IMR-90 (cell line): ENCODE measurements around the gene RAVER2. TPM values are rescaled to one million over a fixed set of nuclear protein-coding genes. Genes with fewer than 3 reads are reported as not detected.

ENCODE experiments used
- ATAC-seq: fragments of 200-7000 bp; cut with Tn5 transposase; 2 replicates; pipeline ENCODE4 v1.9.1; 2020; ENCODE audit warnings: low read depth, mild to moderate bottlenecking, moderate library complexity
- BruUV-seq: library from RNA; stranded (reverse); fragments of 400-500 nt; replicated peaks from 2 replicates; lab custom pipeline; 2021; lab: Mats Ljungman, UMichigan
- CTCF ChIA-PET: fragments of 300-600 bp; formaldehyde crosslinking; extraction: SDS; loops from one replicate; lab custom pipeline; 2021; ENCODE audit warnings: antibody characterized with exemption; lab: Yijun Ruan, JAX
- POLR2A ChIA-PET: fragments of 300-600 bp; sonication (Branson Sonifier 250); formaldehyde crosslinking; loops from one replicate; lab custom pipeline; 2022; ENCODE audit warnings: antibody characterized with exemption; ENCODE audit not compliant: unreplicated experiment; lab: Charles Lee
- DNase-seq: peaks from one replicate; pipeline ENCODE4 v3.0.0; 2013
- H2AFZ ChIP-seq: replicated peaks from 2 replicates; pipeline ENCODE3; 2013; ENCODE audit warnings: low read length, mild to moderate bottlenecking; ENCODE audit not compliant: poor library complexity
- H2AK5ac ChIP-seq: 2 replicates; pipeline ENCODE4 v1.6.1; 2013; ENCODE audit warnings: low read depth, low read length, inconsistent platforms
- H2AK9ac ChIP-seq: replicated peaks from 2 replicates; pipeline ENCODE3; 2013; ENCODE audit warnings: mild to moderate bottlenecking, low read depth, low read length, moderate library complexity; ENCODE audit not compliant: poor library complexity
- H2BK120ac ChIP-seq: 2 replicates; pipeline ENCODE4 v1.6.1; 2013; ENCODE audit warnings: low read depth, low read length, inconsistent platforms
- H2BK15ac ChIP-seq: 3 replicates; pipeline ENCODE4 v1.6.1; 2013; ENCODE audit warnings: low read depth, low read length, inconsistent platforms
- H2BK20ac ChIP-seq: 2 replicates; pipeline ENCODE4 v1.6.1; 2013; ENCODE audit warnings: low read depth, mild to moderate bottlenecking, inconsistent platforms, low read length, moderate library complexity
- H2BK5ac ChIP-seq: 2 replicates; pipeline ENCODE4 v1.6.1; 2013; ENCODE audit warnings: mild to moderate bottlenecking, low read depth, low read length, inconsistent platforms; ENCODE audit not compliant: poor library complexity, severe bottlenecking
- H3K14ac ChIP-seq: replicated peaks from 2 replicates; pipeline ENCODE4 v1.6.1; 2013; ENCODE audit warnings: low read depth, low read length, inconsistent platforms
- H3K18ac ChIP-seq: 2 replicates; pipeline ENCODE4 v1.6.1; 2013; ENCODE audit warnings: low read depth, low read length, control low read depth
- H3K23ac ChIP-seq: 2 replicates; pipeline ENCODE4 v1.6.1; 2013; ENCODE audit warnings: low read depth, low read length, inconsistent platforms
- H3K27ac ChIP-seq: 2 replicates; pipeline ENCODE4 v1.5.1; 2013; ENCODE audit warnings: mild to moderate bottlenecking, control low read depth, low read length; ENCODE audit not compliant: insufficient read depth
- H3K27me3 ChIP-seq: 2 replicates; pipeline ENCODE4 v1.6.1; 2013; ENCODE audit warnings: low read length; ENCODE audit not compliant: control insufficient read depth, insufficient read depth
- H3K36me3 ChIP-seq: 2 replicates; pipeline ENCODE4 v1.6.1; 2013; ENCODE audit warnings: low read length, mixed read lengths; ENCODE audit not compliant: control insufficient read depth, insufficient read depth
- H3K4ac ChIP-seq: 2 replicates; pipeline ENCODE4 v1.6.1; 2013; ENCODE audit warnings: low read depth, low read length, inconsistent platforms
- H3K4me1 ChIP-seq: 2 replicates; pipeline ENCODE4 v1.6.1; 2013; ENCODE audit warnings: low read length, mixed read lengths; ENCODE audit not compliant: control insufficient read depth, insufficient read depth
- H3K4me2 ChIP-seq: 2 replicates; pipeline ENCODE4 v1.6.1; 2013; ENCODE audit warnings: low read depth, mild to moderate bottlenecking, control low read depth, low read length, moderate library complexity
- H3K4me3 ChIP-seq: 2 replicates; pipeline ENCODE4 v1.5.1; 2013; ENCODE audit warnings: low read depth, mild to moderate bottlenecking, control low read depth, low read length, moderate library complexity; ENCODE audit not compliant: insufficient read depth
- H3K56ac ChIP-seq: 2 replicates; pipeline ENCODE4 v1.6.1; 2013; ENCODE audit warnings: low read length, inconsistent platforms; ENCODE audit not compliant: insufficient read depth; ENCODE audit errors: extremely low read depth
- H3K79me1 ChIP-seq, 2 experiments: 2 replicates each; pipeline ENCODE4 v1.6.1; 2013; ENCODE audit warnings: low read length in 2 of 2, inconsistent platforms in 1 of 2, low read depth in 1 of 2
- H3K9ac ChIP-seq: 2 replicates; pipeline ENCODE4 v1.6.1; 2013; ENCODE audit warnings: low read depth, low read length, control low read depth
- H3K9me1 ChIP-seq: 2 replicates; pipeline ENCODE4 v1.6.1; 2013; ENCODE audit warnings: low read length, inconsistent platforms; ENCODE audit not compliant: insufficient read depth
- H3K9me3 ChIP-seq: 2 replicates; pipeline ENCODE4 v1.6.1; 2013; ENCODE audit warnings: low read length; ENCODE audit not compliant: control insufficient read depth, insufficient read depth
- H4K20me1 ChIP-seq: 2 replicates; pipeline ENCODE4 v1.6.1; 2013; ENCODE audit warnings: low read length, inconsistent platforms; ENCODE audit not compliant: insufficient read depth
- H4K5ac ChIP-seq: 2 replicates; pipeline ENCODE4 v1.6.1; 2013; ENCODE audit warnings: mild to moderate bottlenecking, low read depth, low read length, control low read depth
- H4K8ac ChIP-seq, 2 experiments: 2 replicates each; pipeline ENCODE4 v1.6.1; 2013; ENCODE audit warnings: low read depth in 2 of 2, low read length in 2 of 2, control low read depth in 1 of 2, inconsistent platforms in 1 of 2
- H4K91ac ChIP-seq: 2 replicates; pipeline ENCODE4 v1.6.1; 2013; ENCODE audit warnings: low read depth, low read length, inconsistent platforms; ENCODE audit not compliant: insufficient read depth
- BHLHE40 ChIP-seq: fragments of 150-350 bp; IDR thresholded peaks from 2 replicates; pipeline ENCODE4 v1.6.1; 2016; ENCODE audit warnings: mild to moderate bottlenecking, low read depth, low read length
- CEBPB ChIP-seq: IDR thresholded peaks from 2 replicates; pipeline ENCODE4 v1.6.1; 2012; ENCODE audit warnings: low read depth, low read length, improper control_type of control experiment
- CHD1 ChIP-seq: IDR thresholded peaks from 2 replicates; pipeline ENCODE4 v1.6.1; 2012; ENCODE audit warnings: low read depth, low read length, improper control_type of control experiment
- CTCF ChIP-seq: conservative IDR thresholded peaks from 2 replicates; pipeline ENCODE4 v1.5.1; 2012; ENCODE audit warnings: mild to moderate bottlenecking, low read depth, low read length, improper control_type of control experiment
- ELK1 ChIP-seq: fragments of 150-350 bp; IDR thresholded peaks from 2 replicates; pipeline ENCODE4 v1.6.1; 2016; ENCODE audit warnings: low read depth, mild to moderate bottlenecking, low read length, moderate library complexity, borderline replicate concordance
- FOS ChIP-seq: fragments of 150-350 bp; IDR thresholded peaks from 2 replicates; pipeline ENCODE4 v1.6.1; 2016; ENCODE audit warnings: low read depth, low read length
- MAFK ChIP-seq: IDR thresholded peaks from 2 replicates; pipeline ENCODE4 v1.6.1; 2012; ENCODE audit warnings: low read depth, low read length, improper control_type of control experiment
- MAZ ChIP-seq: IDR thresholded peaks from 2 replicates; pipeline ENCODE4 v1.6.1; 2012; ENCODE audit warnings: low read depth, mild to moderate bottlenecking, low read length, improper control_type of control experiment, moderate library complexity, borderline replicate concordance
- MXI1 ChIP-seq: IDR thresholded peaks from 2 replicates; pipeline ENCODE4 v1.6.1; 2012; ENCODE audit warnings: low read depth, mild to moderate bottlenecking, low read length, moderate library complexity, borderline replicate concordance
- NFE2L2 ChIP-seq: fragments of 150-350 bp; IDR thresholded peaks from 2 replicates; pipeline ENCODE4 v1.6.1; 2016; ENCODE audit warnings: low read depth, mild to moderate bottlenecking, low read length
- POLR2A ChIP-seq: IDR thresholded peaks from 2 replicates; pipeline ENCODE4 v1.6.1; 2012; ENCODE audit warnings: mild to moderate bottlenecking, low read depth, low read length
- RAD21 ChIP-seq: IDR thresholded peaks from 2 replicates; pipeline ENCODE4 v1.6.1; 2012; ENCODE audit warnings: low read length, improper control_type of control experiment
- RCOR1 ChIP-seq: IDR thresholded peaks from 2 replicates; pipeline ENCODE4 v1.6.1; 2012; ENCODE audit warnings: mild to moderate bottlenecking, low read length, improper control_type of control experiment; ENCODE audit not compliant: insufficient replicate concordance
- RFX5 ChIP-seq: IDR thresholded peaks from 2 replicates; pipeline ENCODE4 v1.8.0; 2012; ENCODE audit warnings: low read depth, mild to moderate bottlenecking, low read length, moderate library complexity
- SMC3 ChIP-seq: fragments of 150-350 bp; IDR thresholded peaks from 2 replicates; pipeline ENCODE4 v1.6.1; 2016; ENCODE audit warnings: low read depth, mild to moderate bottlenecking, antibody characterized with exemption, low read length, moderate library complexity
- WGBS, 2 experiments: methylation state at CpG; one replicate each; pipeline versions ENCODE4 v1.1.5 to v1.1.7; 2013; ENCODE audit warnings: missing lambda C conversion rate in 2 of 2; ENCODE audit not compliant: insufficient read length in 1 of 2; ENCODE audit errors: extremely low coverage in 2 of 2; 5-methylcytosine and 5-hydroxymethylcytosine counted together
- dilution Hi-C: fragments of 300-500 bp; cut with HindIII; formaldehyde crosslinking; loops from one replicate; pipeline ENCODE4 v1.14.3; 2018; ENCODE audit warnings: low sequenced_read_pairs; ENCODE audit not compliant: unreplicated experiment
- in situ Hi-C: fragments of 300-500 bp; cut with MboI; formaldehyde crosslinking; loops from 3 replicates; pipeline ENCODE4 v1.14.3; 2019; ENCODE audit warnings: low sequenced_read_pairs, inconsistent platforms, mixed read lengths
- intact Hi-C: fragments of 100-400 bp; cut with micrococcal nuclease; formaldehyde crosslinking; loops from 2 replicates; pipeline ENCODE4 v1.10.0; 2022
- polyA plus RNA-seq, 3 experiments: library from polyadenylated mRNA; depleted of rRNA; stranded (reverse); fragments of >200 nt; gene quantifications; 2 replicates each; pipeline ENCODE4 v1.2.3, GENCODE V29; 2012; ENCODE audit warnings: low replicate concordance in 1 of 3
- total RNA-seq: library from RNA; depleted of rRNA; stranded (reverse); fragments of >200 nt; gene quantifications from 2 replicates; pipeline ENCODE4 v1.2.3, GENCODE V29; 2012
- TF ChIP-seq, protein P1 (sequence below): fragments of 150-350 bp; IDR thresholded peaks from 2 replicates; pipeline ENCODE4 v1.6.1; 2017; ENCODE audit warnings: mild to moderate bottlenecking, antibody characterized with exemption, low read length, low read depth

The RAVER2 gene
- total and polyA plus RNA-seq, 2 of the 4 experiments (the other 2 are of a cell fraction) = 3.7 to 6.1 TPM

DNA sequence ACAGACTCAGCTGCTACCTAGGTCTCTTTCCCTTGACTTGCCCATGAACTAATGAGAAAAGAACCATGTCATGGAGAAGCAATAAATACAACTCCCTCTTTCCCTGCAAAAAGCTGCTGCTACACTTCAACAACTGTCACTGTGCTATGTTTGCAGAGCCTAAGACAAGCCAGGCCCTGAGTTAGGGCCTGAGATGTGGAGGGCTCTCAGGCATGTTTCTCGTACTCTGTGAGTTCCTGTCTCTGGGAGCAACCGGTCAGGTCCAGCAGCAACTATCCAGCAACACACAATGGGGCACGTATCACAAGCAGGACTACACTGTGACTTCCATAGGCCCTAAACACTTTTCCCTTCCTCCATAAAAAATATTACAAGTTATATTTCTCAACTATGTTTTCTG lies 129.8 kb downstream of the RAVER2 start:
- no peak overlapping the region for H3K27ac ChIP-seq
- no TSS peak for BruUV-seq
- no peak overlapping the region for H3K18ac ChIP-seq

More for the DNA sequence above, 129.8 kb downstream of the RAVER2 start:
- Histone ChIP-seq H2AK9ac (no peak overlapping the region), H3K56ac (no peak overlapping the region), H4K20me1 (no peaks in the 10 kb centered on the region; the same call in 1 of the 2 replicates), H3K9me1 (peaks cover 4% of the 10 kb centered on the region), H4K8ac (no peak overlapping the region), H3K27me3 (no peaks in the 10 kb centered on the region), H4K5ac (no peak overlapping the region), H3K79me1 (peaks cover 8 to 44% of the 10 kb centered on the region in 2 experiments; a peak in 3 of 4 replicates), H2BK120ac (no peak overlapping the region), H3K4me3 (no peak overlapping the region), H3K4ac (no peak overlapping the region), H3K4me2 (no peak overlapping the region), H3K14ac (no peak overlapping the region), H3K4me1 (peaks cover 3% of the 10 kb centered on the region), H2BK5ac (no peak overlapping the region), H2BK15ac (no peak overlapping the region), H4K91ac (no peak overlapping the region), H3K9me3 (no peaks in the 10 kb centered on the region), H2BK20ac (no peak overlapping the region), H3K36me3 (peaks cover 42% of the 10 kb centered on the region), H3K9ac (no peak overlapping the region), H2AK5ac (no peak overlapping the region), H2AFZ (no peak overlapping the region), H3K23ac (no peak overlapping the region)
- intact Hi-C loops = loop anchor here (5.0 kb wide), 2 partner anchors 93 to 133 kb away; partner anchors contain the start of gene JAK1
- TF ChIP-seq FOS = no peak
- TF ChIP-seq MAFK = no peak
- no peak for TF ChIP-seq POLR2A
- no peak for TF ChIP-seq MXI1
- TF ChIP-seq, protein P1, sequence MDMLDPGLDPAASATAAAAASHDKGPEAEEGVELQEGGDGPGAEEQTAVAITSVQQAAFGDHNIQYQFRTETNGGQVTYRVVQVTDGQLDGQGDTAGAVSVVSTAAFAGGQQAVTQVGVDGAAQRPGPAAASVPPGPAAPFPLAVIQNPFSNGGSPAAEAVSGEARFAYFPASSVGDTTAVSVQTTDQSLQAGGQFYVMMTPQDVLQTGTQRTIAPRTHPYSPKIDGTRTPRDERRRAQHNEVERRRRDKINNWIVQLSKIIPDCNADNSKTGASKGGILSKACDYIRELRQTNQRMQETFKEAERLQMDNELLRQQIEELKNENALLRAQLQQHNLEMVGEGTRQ = no peak
- no peak for TF ChIP-seq SMC3
- no peak for TF ChIP-seq NFE2L2
- no peak for TF ChIP-seq CEBPB
- no peak for TF ChIP-seq MAZ
- TF ChIP-seq CHD1 = no peak
- TF ChIP-seq ELK1 = no peak
- TF ChIP-seq RFX5 = no peak
- no peak for TF ChIP-seq BHLHE40
- TF ChIP-seq RAD21 = no peak
- no peak for TF ChIP-seq CTCF
- no peak for TF ChIP-seq RCOR1
- DNase-seq = no peak
- CTCF ChIA-PET = interaction anchor here (1.0 kb wide), 1 partner anchor 166 kb away, joined by 3 read pairs; no protein-coding TSS in a partner anchor
- WGBS, 2 experiments = no CpG with 5 or more reads among the region's 3 CpGs
- dilution Hi-C loops = no loop called here
- no peak for ATAC-seq
- in situ Hi-C loops = no loop called here
- POLR2A ChIA-PET = no interaction called here
